NCI-H146 (cell line): ENCODE results near the gene TTC7B.

Experiments used
- DNase-seq: peaks from one replicate; lab custom pipeline; 2025; lab: John Stamatoyannopoulos, UW

Gene TTC7B

DNA sequence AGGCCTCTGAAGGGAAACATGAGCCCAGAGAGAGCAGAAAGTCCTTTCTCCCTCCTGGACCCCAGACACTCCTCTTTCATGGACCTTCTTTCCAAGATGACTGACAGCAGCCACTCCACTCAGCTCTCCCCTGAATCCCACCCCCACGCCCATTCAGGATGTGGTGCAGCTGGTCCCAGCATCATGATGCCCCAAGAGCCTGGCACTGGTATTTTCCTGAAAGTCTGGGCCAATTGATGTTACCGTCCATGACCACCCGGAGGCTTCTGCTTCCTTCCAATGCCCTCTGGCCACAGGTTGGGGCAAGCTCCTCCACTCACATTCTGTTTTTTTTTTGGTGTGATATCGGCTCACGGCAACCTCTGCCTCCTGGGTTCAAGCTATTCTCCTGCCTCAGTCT, 306.8 kb downstream of the TTC7B start:
- no peak for DNase-seq

DNA sequence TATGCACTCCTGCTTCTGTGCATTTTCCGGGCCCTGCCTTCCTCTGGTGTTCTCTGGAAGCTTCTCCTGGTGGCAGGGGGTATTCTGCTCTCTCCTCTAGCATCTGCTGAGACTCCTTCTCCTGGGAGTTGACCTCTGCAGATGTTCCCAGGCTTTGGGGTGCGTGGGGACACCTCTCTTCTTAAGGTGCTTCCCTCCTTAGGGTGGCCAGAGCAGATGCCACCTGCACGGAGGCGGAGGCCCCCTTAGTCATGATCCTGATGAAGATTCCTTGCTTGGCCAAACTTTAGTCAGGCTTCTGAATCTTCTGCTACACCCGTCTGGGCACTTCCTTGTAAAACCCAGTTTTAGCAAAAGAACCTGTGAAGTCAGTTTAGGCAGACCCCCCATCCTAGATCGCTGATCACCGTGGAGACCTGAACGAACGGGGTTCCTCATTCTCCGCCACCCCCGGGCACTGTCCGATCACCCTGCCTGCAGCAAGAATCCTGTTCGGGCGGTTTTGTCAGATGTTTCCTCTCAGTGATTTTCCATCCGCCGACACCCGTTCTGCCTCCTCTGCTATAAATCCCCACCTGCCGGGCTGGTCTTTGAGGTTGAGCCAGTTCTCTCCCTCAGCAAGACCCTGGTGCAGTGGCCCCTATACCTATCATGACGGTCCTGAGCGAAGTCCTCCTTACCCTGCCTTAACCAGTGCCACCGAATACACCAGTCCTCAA, 307.5 kb downstream of the TTC7B start:
- no peak for DNase-seq

DNA sequence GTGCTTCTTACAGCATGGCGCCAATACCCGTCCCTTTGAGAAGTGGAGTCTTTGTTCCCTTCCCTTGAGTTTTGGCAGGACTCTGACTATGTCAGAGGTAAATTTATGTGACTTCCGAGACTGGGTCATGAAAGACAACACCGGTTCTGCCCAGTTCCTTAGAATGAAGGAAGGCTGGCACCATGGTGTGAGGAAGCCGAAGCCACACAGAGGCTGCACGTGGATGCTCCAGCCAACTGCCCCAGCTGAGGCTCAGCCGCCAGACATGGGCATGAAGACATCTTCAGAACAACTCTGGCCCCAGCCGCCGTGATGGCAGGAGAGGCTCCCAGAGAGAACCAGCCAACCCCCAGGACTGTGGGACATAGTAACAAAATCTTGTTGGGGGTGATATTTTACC, 308.2 kb downstream of the TTC7B start:
- no peak for DNase-seq

DNA sequence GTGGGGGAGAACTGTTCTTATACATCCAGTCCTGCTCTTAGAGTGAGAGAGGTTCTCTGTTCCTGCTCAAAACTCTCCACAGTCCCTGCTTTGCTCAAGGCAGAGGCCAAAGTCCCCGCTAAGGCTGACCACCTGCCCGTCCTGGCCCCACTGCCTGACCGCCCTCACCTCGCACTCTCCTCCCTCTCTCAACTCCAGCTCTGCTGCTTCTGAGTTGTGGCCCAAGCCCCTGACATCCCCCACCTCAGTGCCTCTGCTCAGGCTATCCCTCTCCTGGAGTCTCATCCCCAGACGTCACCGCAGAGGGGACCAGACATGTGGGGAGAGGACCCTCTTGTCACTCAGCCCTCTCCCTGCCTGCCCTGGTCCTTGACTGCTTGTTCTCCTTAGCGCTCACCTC, 308.8 kb downstream of the TTC7B start:
- no peak for DNase-seq

DNA sequence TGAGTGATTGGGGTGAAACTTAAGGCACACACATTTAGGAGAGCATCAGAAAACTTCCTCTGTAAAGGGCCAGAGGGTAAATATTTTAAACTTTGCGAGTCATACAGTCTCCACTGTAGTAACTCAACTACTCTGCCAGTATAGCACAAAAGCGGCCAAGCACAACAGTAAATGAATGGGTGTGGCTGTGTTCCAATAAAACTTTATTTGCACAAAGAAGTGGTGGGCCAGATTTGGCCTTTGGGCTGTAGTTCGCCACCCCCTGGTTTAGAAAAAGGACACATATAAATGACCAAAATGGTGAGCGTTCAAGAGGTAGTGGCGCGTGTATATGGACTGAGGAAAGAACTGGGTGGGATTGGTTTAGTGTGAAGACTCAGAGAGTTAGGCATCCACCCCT, 309.5 kb downstream of the TTC7B start:
- DNase-seq: no peak

DNA sequence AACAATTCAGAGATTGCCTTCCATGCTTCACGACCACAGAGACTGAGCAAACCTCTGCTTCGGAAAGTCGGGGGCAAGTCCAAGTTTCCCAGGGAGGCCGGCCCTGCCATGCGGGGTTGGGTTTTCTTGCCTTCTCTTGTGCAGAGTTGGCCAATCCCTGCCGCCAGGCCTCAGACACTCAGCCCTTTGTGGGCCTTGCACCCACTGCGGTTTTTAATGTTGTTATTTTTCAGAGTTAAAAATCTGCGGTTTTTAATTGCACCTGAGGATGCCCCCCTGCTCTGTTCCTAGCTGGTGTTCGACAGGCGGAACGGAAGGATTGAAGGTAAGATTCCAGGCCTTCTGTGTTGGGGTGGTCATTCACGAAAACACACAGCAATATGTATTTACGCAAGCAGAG, 310.7 kb downstream of the TTC7B start:
- DNase-seq: no peak

DNA sequence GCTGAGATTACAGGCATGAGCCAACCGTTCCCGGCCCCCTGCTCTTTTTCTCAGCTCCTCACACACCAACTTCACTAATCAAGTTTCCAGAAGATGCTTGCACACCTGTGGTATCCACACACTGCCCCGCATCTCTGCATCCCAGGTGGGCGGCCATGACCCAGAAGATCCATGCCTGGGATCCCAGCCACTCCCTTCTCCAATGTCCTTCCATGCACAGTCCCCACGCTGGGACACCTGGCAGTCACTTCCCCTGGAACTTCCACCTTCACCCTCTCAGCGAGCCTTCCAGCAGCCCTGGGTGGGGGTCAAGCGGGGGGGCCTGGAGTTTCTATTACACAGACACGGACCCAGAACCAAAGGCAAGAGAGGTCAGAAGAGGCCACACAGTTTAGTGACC, 311.6 kb downstream of the TTC7B start:
- no peak for DNase-seq

DNA sequence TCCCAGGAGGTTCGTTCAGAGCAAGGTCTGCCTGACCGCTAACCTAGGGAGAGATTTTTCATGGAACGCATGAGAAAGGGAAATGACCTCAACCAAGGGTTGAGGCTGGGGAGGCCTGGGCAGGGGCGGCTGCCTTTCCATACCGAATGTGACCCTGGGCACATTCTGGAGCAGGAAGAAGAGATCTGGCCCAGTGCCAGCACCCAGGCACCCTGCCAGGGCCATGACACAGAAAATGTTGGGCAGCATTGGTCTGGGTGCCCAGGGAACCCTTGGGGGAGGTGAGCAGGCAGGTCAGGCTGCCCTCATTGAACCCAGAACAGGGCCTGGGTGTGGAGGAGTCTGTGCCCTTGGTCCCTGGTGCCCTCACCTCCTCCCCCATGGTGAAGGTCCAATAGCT, 312.6 kb downstream of the TTC7B start:
- no peak for DNase-seq

DNA sequence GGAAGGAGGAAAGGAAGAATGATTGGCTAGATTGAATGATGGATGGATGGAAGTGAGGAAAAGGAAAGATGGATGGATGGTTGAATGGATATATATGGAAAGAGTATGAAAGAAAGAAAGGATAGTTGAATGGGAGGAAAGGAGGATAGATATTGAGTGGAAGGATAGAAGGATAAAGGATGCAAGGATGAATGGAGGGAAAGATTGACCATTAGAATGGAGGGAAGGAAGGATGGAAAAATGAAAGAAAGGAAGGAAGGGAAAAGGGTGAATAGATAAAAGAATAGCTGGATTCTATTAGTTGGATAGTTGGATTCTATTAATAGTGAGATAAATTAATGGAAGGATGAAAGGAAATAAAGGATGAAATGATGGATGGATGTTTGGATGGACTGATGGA, 313.5 kb downstream of the TTC7B start:
- no peak for DNase-seq

DNA sequence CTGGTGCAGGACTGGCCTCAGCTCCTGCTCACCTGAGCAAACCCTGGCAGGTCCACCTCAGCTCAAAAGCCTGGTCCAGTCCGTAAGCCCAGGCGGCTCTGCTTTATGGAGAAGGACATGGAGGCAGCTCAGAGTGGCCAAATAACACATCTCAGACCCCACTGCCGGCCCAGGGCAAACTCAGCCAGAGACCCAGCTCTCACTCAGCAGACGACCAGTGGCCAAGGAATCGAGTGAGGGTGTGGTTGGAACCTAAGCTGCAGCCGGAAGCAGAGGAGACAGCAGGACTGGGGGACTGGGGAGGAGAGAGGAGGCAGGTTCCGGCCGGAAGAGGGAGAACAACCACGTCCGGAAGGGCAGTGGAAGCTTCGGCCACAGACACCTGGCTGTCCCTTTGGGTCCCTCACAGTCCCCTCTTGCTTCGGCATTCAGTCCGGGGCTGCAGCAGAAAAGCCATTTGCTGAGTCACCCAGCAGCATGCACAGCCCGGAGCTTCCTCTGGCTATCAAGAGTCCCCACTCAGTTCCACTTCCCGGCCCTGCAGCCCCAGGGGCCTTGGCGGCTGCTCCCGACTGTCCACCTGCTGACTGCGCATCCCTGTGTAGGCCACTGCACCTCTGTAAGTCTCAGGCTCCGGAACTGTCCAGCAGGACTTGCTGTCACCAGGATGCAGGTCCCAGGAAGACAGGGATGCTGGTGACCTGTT, 315.4 kb downstream of the TTC7B start:
- no peak for DNase-seq

DNA sequence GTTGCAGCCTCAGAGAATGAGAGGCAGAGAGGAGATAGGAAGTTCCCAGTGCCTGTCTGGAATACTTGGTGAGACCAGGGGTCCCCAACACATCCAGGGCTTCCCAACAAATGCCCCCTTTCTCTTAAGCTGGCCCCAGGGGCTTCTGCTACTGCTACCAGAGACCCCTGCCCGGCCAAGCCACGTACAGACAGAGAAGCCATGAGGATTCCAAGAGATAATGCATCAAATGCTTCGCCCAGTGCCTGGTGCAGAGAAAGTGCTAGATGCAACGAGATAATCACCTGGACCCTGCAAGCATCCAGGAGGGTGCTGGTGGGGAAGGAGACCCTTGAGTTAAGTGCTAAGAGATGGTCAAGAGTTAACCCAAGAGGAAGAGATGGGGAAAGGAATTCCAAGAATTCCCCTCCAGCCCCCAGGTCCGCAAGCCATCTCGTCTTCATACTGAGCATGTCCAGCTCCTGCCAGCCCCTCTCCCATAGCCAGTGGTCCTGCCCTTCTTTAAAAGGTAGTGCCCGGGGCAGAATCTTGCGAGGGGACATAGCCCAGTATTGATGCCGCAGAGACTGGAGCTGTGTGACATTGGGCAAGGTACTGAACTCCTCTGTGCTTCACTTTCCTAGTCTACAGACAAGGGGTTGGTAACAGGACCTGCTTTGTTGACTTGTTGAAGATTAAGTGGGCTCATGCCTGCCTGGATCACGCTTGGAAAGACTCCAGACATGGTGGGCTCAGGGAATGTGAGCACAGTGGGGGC, 316.1 kb downstream of the TTC7B start:
- DNase-seq: no peak

DNA sequence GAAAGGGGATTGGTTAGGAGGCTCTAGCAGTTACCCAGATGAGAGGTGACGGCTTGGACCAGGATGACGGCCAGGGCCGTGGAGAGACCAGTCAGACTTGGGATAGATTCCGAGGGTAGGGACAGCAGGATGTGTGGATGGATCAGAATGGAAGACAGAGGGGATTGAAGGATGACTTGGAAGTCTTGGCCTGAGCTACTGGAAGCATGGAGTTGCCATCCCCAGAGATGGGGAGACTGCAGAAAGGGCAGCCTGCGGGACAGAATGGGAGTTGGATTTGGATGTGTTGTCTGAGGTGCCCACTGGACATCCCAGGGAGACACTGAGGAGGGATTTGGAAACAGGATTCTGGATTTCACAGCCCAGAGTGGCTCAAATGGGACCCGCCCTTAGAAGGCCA, 317.1 kb downstream of the TTC7B start:
- DNase-seq: no peak

DNA sequence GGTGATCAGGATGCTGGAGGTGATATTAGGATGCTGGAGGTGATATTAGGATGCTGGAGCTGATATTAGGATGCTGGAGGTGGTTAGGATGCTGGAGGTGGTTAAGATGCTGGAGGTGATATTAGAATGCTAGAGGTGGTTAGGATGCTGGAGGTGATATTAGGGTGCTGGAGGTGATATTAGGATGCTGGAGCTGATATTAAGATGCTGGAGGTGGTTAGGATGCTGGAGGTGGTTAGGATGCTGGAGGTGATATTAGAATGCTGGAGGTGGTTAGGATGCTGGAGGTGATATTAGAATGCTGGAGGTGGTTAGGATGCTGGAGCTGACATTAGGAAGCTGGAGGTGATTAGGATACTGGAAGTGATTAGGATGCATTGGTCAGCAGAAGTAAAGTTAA, 318.0 kb downstream of the TTC7B start:
- DNase-seq: no peak

DNA sequence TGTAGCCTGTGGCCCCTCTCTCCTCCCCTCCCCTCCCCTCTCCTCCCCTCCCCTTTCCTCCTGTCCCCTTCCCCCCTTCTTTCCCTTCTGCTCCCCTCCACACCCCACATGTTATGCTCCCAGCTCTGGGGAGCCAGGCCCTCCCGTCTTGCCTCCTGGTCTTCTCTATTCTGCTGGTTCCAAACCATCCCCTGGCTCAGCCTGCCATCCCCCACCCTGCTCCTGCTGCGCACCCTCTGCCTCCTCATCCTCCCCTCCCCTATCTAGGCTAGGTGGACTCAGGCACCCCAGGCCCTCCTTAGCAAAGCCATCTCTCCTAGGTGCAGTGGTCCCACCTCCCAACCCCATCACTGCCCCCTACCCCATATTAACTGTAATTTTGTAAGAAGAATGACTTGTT, 319.9 kb downstream of the TTC7B start:
- DNase-seq: no peak

DNA sequence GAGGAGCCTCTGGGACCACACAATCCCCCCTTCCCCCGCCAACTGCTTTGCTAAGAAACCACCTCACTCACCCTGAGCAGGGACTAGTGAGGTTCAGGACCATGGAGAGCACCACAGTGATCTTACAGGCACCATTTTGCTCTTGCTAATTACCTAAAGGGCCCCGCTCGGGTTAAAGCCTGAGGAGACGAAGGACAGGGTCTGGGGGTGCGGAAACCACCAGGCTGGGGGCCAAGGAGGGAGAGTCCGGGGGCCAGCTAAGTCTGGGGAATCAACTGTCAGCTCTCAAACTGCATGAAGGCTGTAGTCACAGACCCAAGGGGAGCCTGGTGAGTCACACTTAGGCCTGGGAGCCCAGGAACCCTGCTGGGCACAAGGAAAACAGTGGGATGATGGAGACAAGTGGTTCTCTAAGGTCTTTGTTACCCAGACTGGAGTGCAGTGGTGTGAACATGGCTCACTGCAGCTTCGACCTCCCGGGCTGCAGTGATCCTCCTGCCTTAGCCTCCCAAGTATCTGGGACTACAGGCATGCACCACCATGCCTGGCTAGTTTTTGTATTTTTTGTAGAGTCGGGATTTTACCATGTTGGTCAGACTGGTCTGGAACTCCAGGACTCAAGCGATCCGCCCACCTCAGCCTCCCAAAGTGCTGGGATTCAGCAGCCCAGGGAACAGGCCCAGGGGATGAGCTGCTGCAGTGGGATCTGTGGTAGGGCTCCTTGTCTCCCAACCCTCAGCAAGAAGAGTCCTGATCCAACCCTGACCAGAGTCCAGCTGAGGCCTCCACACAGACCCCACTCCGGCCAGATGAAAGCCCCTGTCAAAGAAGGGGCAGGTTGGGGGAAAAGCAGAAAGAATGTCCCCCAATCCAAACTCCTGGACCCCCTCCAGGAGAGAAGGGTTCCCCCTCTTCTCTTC, 320.6 kb downstream of the TTC7B start:
- DNase-seq: peak; percentile 19

DNA sequence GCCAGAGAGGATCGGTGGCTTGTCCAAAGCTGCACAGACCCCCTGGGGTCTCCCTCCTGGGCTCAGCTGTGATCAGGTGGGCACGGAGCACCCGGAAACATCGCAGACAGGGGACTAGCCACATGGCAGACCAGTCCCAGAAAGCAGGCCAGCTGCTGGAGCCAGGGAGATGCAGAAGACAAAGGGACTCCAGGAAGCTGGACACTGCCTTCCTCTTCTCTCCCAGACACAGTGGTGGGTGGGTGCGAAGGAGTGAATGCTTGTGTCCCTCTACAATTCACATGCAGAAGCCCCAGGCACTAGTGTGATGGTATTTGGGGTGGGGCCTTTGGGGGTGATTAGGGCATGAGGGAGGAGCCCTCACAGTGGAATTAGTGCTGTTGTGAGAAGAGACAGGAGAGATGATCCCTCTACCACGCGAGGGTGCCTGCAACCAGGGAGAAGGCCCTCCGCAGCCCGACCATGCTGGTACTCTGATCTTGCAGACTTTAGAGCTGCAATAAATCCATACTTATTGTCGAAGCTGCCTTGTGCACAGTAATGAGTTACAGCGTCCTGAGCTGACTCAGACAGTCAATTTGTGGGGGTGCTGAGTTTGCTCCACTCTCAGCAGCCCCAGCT, 324.2 kb downstream of the TTC7B start:
- DNase-seq: no peak

DNA sequence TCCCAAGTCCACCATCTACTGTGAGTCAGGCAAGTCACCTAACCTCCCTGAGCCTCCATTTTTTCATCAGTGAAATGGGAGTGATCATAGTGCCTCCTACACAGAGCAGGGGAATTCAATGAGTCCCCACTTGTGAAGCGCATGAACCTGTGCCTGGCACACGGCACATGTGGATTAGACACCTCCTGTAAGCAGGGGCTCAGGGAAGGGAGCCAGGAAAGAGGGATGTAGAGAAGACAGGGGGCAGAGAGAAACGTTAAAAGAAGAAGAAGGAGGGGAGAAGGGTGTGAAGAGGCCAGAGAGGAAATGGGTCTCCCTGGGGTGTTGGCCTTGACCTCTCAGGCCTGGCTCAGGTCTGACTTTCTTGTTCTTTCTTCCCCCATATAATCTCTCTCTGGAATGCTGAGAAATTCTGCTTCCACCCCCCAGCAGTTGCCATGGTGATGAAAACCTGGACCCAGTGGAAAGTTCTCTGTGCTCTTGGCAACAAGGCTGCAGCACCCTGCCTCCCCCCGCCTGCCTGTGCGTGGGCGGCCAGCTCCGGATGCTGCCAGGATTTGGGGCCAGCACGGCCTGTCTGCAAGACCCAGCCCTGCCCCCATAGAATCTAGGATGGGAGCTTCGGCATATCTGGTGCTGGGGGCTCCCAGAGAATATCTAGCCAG, 324.9 kb downstream of the TTC7B start:
- DNase-seq: no peak

DNA sequence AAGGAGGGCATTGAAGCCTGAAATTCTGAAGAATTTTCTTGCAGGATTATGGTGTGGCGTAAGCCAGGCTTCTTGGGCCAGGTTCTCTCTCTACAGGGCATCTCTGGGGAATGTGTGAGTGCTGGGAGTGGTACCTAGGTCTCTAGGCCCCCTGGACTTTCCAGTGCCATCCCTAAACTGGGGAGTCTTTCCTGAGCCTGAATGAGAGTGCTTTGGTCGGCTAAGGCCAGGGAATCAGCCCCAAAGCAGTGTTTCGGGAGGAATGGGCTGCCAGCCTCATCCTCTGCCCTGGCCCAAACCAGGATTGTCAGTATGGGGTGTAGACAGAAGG, 325.5 kb downstream of the TTC7B start:
- no peak for DNase-seq

DNA sequence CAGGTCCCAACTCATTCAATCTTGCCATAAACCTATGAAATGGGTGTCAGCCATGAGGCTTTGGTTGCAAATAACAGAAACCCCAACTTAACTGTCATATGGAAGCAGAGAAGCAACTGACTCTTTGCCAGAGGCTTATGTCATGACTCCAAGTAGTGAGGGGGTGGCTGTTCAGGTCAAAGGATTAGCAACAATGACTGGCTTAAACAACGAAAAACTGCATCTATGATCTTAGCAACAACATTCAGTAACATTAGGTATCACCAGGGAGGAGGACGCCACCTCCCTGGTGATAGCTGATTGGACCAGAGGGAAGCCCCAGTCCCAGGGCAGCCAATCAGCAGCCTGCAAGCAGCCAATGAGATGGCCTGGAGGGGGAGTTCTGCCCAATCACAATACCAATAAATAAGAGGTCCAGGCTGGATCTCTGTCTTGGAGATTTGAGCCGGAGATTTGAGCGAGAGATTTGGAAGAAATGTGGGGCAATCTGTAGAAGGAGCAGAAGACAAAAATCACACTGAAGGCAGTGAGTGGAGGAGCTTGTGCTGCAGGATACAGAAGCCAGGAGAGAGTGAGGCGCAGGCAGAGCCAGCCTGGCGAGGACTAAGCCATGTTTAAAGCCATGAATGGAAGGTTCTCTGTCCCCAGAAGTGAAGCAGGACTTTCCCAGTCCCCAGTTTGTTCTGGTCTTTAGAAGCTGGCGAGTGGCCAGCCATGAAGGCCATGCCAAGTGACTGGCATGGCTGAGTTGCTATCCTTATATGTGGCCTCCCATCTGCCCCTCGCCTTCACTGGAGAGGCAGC, 326.1 kb downstream of the TTC7B start:
- no peak for DNase-seq

DNA sequence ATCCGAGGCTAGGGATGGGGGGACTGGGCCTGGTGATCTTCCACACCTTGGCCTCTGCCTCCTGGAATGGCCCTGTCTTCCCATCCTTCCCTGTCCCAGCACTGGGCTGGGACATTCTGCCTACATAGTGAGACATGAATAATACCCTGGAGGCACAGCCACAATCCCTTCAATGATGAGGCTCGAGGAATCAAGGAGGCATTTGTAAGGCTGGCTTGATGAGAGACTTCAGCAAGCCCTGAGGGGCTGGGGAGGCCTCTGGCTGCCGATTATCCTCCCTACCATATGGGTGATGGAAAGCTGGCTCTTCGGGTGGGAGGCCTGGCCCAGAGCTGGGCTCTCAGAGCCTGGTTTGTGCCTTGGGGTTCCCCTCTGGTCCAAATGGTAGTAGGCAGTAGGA, 326.9 kb downstream of the TTC7B start:
- no peak for DNase-seq
